GM13977 (cell line): Measurements from ENCODE around the gene WNT11.

Source experiments
- DNase-seq: peaks from one replicate; pipeline ENCODE4 v3.0.0; 2012; ENCODE audit warnings: low spot score
- CTCF ChIP-seq: IDR thresholded peaks from 2 replicates; pipeline ENCODE4 v1.5.1; 2012; ENCODE audit warnings: mild to moderate bottlenecking, control low read depth; ENCODE audit not compliant: insufficient read depth; ENCODE audit errors: extremely low read depth, missing control alignments
- in situ Hi-C: fragments of 300-500 bp; cut with MboI; formaldehyde crosslinking; loops from one replicate; pipeline ENCODE4 v1.12.0; 2022; ENCODE audit warnings: low sequenced_read_pairs, low pct_unique_long_range_greater_than_20kb, mixed read lengths, inconsistent platforms; ENCODE audit not compliant: unreplicated experiment

Gene WNT11

DNA sequence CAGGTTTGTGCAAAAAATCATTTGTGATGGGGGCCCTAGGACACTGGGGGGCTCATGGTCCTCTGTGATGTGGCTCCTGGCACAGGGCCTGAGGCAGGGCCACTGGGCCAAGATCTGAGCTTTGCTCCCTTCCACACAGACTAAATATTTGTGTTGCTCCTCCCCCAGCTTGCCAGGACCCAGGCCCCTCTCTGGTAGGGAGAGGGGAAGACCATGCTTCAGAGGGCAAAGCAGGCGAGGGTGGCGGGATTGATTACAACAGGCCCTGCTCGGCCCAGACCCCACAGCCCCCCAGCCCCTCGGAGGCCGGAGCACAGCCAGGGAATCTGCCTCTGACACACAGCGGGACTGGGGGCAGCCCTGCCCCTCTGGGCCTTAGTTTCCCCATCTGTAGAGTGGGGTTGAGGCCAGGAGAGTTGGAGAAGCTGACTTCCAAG, 29.0 kb downstream of the WNT11 start:
- TF ChIP-seq CTCF: no peak
- DNase-seq: no peak
- in situ Hi-C loops: no loop called here

- no peak for TF ChIP-seq CTCF
- DNase-seq: no peak
- in situ Hi-C loops: no loop called here
Observed at GRCh38 chr11:76176463-76176862, 29.8 kb downstream of the WNT11 start.

- no peak for DNase-seq
- in situ Hi-C loops: no loop called here
- TF ChIP-seq CTCF: no peak
Observed at GRCh38 chr11:76175783-76176182, 30.5 kb downstream of the WNT11 start.

GRCh38 chr11:76174330-76174729, 32.0 kb downstream of the WNT11 start:
- TF ChIP-seq CTCF: no peak
- in situ Hi-C loops: no loop called here
- DNase-seq: no peak

DNA sequence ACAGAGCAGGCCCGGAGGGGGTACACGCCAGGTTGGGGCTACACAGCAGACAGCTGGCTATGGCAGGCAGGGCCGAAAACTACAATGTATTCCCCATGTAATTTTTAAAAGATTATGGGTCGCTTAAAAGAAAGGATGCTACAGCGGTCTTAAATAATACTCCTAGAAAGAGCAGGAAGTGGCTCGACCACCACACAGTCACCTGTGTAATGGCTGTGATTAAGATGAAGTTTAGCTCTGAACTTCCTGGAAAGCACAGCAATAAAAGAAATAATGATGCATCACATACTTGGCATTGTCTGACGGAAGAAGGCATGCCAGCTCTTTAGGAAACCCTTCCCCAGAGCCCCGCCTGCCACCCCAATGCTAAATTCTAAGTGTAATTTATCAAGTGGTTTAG, 32.6 kb downstream of the WNT11 start:
- DNase-seq: no peak
- in situ Hi-C loops: no loop called here
- no peak for TF ChIP-seq CTCF

DNA sequence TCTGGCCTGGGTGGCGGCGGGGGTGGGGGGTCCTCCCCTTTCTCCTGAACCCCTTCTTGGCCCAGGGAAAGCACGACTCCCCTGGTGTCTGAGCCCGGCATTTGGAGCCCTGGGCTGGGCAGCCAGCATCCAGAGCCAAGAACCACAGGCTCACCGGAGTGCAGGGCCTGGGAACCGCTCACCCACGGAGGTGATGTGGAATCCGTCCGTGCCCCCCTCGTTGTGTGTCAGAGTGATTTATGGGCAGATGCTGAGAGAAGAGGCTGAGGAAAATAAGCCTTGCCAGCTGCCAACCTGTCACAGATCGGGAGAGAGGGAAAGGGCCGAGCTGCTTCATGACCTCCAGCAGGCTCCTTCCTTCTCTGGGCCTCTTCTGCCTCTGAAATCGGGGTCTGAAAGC, 33.7 kb downstream of the WNT11 start:
- DNase-seq: no peak
- in situ Hi-C loops: no loop called here
- TF ChIP-seq CTCF: no peak

DNA sequence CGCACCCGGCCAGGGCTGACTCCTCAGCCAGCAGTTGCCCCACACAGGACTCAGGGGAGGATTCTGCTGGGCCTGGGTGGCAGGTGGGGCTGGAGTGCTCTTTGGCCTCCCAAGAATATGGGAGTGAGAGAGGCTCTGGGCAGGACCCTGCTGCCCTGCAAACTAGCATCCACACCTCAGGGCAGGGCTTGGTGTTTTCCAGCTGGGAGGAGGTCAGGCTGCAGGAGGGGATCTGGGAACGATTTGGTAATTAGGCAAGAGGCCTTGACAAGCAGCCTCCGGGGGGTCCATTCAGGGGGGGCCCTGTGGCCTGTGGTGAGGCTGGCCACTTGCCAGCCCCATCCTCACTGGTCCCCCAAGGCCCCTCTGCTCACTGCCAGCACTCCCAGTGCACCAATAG, 35.8 kb downstream of the WNT11 start:
- in situ Hi-C loops: no loop called here
- no peak for DNase-seq
- TF ChIP-seq CTCF: no peak
